Stimulated activated CD8-positive, alpha-beta memory T cell treated with anti-CD3 and anti-CD28 coated beads, Interleukin-12 subunit alpha, Interleukin-12 subunit beta, amount 100 ng/mL, for 24 hours (primary cell): ENCODE data around the gene RAE1.
A peak's percentile ranks its signal among the peaks of the same experiment; 100 is the strongest.
"Not testable (repeated sequence)": the region's sequence is repeated elsewhere in the genome, so short reads cannot be mapped to it uniquely, and the experiment has no call there.

Experiments used
- DNase-seq: peaks from one replicate; pipeline ENCODE4 v3.0.0-alpha.2; 2020; ENCODE audit errors: extremely low read depth

Gene RAE1

DNA sequence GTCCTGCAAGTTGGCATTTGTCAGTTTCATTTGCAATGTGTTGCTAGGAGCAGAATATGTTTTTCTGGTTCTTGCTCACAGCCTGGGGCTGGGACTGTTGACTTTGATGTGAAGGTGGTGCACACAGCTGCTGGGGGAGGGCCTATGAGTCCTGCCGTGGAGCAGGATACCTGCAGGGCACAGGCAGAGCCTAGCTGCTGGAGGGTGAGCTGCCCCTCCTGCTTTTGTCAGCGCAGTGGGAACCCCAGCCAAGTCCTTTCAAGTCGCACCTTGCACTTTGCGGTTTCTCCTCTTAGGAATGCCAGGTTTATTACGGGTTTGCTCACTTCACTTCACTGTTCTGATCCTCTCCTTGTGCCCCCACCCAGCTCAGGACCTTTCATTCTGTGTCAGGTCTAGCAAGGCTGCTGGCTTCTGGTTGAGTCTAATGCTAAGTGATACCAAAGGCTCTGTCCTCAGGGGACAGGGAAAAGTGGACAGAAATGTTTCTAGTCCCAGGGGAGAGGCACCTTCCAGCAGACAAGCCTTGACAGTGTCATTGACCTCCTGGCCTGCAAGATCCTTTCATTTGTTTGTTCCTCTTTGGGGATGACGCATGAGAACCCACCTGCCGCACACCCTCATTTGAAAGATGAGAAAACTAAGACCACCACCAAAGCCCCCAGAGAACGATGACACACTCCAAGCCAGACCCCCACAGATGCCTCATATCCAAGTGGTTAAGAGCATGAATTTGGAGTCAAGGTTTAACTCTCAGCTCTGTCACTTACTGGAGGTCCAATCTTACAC lies 24.2 kb upstream of the RAE1 start:
- DNase-seq, result no peak

DNA sequence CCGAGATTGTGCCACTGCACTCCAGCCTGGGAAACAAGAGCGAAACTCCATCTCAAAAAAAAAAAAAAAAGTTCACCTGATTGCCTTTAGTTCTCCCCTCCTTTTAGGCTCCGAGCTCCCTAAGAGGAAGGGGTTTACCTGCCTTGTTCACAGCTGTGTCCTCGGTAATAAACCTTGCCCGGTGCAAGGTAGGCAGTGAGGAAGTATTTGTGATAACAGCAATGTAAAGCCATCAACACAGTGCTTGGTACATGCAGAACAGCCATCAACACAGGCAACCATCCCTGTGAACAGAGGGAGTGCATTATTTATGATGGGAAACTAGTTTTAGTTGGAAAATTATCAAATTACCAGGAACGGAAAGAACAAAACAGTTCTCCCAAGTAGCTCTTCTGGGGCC lies 23.2 kb upstream of the RAE1 start:
- no peak for DNase-seq

GRCh38 chr20:57329608-57330221 lies 21.3 kb upstream of the RAE1 start, which contains the start of gene SPO11:
SPO11 (plus strand) TSS chr20:57329803; CDS start chr20:57329868, 65 bp downstream.
- DNase-seq, result no peak

DNA sequence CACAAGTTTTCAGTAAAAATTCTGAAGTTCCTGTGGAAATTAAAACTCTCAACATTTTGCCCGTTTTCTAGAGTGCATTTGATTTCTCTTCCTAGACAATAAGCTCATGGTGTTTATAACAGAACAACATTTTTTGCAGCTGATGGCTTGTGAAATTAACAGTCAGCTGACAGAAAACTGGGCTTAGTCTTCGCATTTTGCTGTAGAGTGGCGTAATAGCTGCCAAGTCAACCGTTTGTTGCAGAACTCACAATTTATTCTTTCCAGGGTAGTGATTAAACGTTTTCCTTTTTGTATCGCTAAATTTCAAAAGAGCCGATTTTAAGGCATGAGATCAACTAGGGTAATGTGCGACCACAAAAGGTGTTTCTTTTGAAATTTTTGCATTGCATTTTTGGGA lies 20.1 kb upstream of the RAE1 start:
- no peak for DNase-seq

- DNase-seq, result no peak
These were observed 18.7 kb upstream of the RAE1 start for GRCh38 chr20:57332105-57333089.

- no peak for DNase-seq
These were observed 15.7 kb upstream of the RAE1 start for GRCh38 chr20:57335392-57335791.

DNA sequence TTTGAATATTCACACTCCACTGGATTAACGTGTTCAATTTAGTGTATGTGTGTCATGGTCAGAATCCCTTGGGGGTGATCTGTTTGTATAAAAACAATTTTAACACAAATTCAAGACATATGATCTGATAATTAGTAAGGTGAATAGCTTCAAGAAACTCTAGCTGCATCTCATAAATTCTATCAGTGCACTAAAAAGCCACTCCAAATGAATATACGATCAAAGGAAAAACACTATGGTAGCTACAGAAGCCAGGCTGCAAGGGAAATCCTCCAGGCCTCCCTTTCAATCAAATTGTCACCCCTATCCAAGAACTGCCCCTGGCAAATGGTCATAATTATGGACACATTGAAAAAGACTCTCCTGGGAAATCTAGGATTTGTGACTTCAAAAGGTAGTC lies 9.4 kb upstream of the RAE1 start:
- DNase-seq, result no peak

DNA sequence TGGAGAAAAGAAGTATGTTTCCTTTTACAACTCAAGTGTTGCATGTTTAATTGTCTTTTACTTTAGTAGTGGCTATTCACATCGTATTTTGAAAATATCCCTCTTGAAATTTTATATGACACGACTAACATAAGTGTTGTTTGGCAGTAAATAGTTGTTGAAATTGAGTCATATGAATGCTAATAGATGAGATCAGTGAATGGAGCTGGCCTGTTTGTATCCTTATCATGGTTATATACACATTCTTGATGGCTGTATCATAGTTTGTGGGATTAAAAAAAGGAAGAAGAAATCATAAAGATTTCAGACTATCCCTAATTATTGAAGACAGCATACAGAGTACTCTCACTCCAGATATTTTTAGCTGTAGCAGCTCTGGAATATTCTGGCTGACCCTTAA lies 8.2 kb upstream of the RAE1 start:
- no peak for DNase-seq

GRCh38 chr20:57346477-57346876 lies 4.6 kb upstream of the RAE1 start:
- peak; percentile 32 for DNase-seq

DNA sequence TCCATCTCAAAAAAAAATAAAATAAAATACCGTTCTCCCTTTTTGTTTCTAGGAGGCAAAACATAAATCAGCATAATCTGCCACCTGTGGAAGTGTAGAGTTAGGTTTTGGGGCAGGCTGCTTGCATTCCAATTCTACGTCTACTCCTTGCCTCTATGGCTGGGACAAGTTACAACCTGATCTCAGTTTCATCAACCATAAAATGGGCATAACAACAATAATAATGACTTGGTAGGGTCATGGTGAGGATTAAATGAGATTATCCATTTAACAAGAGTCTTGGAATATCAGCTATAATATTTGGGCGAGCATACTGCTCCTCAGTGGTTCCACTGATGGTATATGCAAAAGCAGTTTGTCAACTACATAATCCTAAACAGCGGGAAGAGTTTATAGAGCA lies 3.7 kb upstream of the RAE1 start:
- no peak for DNase-seq

GRCh38 chr20:57348200-57348921 lies 2.7 kb upstream of the RAE1 start:
- DNase-seq, result not testable (repeated sequence)

DNA sequence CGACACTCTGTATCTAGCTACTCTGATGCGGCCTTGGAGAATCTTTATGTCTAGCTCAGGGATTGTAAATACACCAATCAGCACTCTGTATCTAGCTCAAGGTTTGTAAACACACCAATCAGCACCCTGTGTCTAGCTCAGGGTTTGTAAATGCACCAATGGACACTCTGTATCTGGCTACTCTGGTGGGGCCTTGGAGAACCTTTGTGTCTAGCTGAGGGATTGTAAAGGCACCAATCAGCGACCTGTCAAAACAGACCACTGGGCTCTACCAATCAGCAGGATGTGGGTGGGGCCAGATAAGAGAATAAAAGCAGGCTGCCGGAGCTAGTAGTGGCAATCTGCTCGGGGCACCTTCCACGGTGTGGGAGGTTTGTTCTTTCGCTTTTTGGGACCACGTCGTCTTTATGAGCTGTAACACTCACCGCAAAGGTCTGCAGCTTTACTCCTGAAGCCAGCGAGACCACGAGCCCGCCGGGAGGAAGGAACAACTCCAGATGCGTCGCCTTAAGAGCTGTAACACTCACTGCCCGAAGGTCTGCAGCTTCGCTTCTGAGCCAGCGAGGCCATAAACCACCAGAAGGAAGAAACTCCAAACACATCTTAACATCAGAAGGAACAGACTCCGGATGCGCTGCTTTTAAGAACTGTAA lies 2.0 kb upstream of the RAE1 start:
- not testable (repeated sequence) for DNase-seq

- no peak for DNase-seq
These were observed 859 bp upstream of the RAE1 start for GRCh38 chr20:57350081-57350710.

GRCh38 chr20:57350726-57351041 lies 371 bp upstream of the RAE1 start:
- DNase-seq, result not testable (repeated sequence)

GRCh38 chr20:57352305-57352704 lies 1.2 kb downstream of the RAE1 start:
- DNase-seq, result no peak

GRCh38 chr20:57353351-57353750 lies 2.3 kb downstream of the RAE1 start:
- no peak for DNase-seq

DNA sequence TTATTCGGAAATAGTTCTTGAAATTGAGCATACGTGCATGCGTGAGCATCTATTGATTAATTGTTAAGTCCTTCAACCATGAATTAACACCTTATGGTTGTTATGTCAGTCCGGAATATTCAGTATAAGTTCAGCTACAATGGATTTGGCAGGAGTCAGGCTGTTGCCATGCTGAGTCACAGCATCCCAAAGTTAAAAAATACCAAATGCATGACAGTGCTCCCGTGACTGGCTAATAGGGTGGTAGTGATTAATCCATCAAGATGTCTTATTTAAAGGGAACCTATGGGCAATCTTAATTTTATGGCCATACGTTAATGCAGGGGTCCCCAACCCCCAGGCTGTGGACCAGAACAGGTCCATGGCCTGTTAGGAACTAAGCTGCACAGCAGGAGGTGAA lies 10.5 kb downstream of the RAE1 start:
- no peak for DNase-seq

- no peak for DNase-seq
These were observed 13.4 kb downstream of the RAE1 start for GRCh38 chr20:57364451-57364850.

GRCh38 chr20:57369596-57369995 lies 18.5 kb downstream of the RAE1 start:
- DNase-seq, result no peak

GRCh38 chr20:57370316-57370715 lies 19.3 kb downstream of the RAE1 start:
- DNase-seq, result no peak

GRCh38 chr20:57371363-57371762 lies 20.3 kb downstream of the RAE1 start:
- no peak for DNase-seq
